GM06990 (cell line): ENCODE data around the gene CHST2.

Source experiments
- DNase-seq: peaks from one replicate; pipeline ENCODE4 v3.0.0-alpha.2; 2011; ENCODE audit not compliant: insufficient read length; ENCODE audit errors: extremely low read depth
- H3K27me3 ChIP-seq: replicated peaks from 2 replicates; pipeline ENCODE4 v1.6.0; 2011; ENCODE audit warnings: low read length; ENCODE audit not compliant: control insufficient read depth, insufficient read depth
- H3K36me3 ChIP-seq: 2 replicates; pipeline ENCODE4 v1.5.1; 2011; ENCODE audit warnings: low read length; ENCODE audit not compliant: control insufficient read depth, insufficient read depth
- H3K4me3 ChIP-seq: replicated peaks from 2 replicates; pipeline ENCODE4 v1.5.1; 2011; ENCODE audit warnings: low read depth, mild to moderate bottlenecking, control low read depth, low read length
- CTCF ChIP-seq: IDR thresholded peaks from 2 replicates; pipeline ENCODE4 v1.5.1; 2011; ENCODE audit warnings: low read length, control low read depth, mild to moderate bottlenecking, inconsistent platforms; ENCODE audit not compliant: insufficient read depth, poor library complexity, severe bottlenecking

CHST2 gene

DNA sequence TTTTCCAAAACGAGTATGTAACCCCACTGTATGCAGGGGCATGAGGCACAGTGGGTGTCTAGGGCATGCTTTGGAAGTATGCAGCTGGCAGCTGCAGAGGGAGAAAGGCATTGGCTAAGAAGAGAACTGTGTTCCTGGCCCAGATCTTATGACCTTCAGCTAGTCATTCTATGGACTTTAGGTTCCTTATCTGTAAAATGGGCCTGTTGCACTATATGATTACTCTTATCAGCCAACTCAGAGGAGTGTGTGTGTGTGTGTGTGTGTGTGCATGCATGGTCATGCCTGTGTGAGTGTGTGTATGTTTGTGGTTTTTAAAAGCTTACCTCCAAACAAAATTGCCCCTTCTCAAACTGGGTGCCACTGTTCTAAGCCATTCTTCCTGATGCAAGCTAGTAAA lies 27.4 kb upstream of the CHST2 start:
- H3K27me3 ChIP-seq = no peaks in the 10 kb centered on the region
- TF ChIP-seq CTCF = no peak
- DNase-seq = no peak
- H3K36me3 ChIP-seq = no peaks in the 10 kb centered on the region
- H3K4me3 ChIP-seq = no peak overlapping the region

DNA sequence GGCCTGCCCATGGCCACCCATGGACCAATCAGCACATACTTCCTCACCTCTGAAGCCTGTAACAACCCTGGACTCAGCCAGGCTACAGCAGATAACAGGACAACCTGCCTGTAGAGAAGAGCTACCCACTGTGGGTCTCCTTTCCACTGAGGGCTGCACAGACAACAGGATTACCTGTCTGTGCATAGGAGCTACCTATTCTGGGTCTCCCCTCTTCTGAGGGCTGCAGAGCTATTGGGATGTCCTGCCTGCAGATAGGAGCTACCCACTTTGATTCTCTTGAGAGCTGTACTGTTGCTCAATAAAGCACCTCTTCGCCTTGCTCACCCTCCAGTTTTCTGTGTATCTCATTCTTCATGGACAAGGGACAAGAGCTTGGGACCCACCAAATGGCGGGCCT lies 23.8 kb upstream of the CHST2 start:
- TF ChIP-seq CTCF = no peak
- no peak overlapping the region for H3K4me3 ChIP-seq
- no peak for DNase-seq
- H3K27me3 ChIP-seq = no peaks in the 10 kb centered on the region
- no peaks in the 10 kb centered on the region for H3K36me3 ChIP-seq

DNA sequence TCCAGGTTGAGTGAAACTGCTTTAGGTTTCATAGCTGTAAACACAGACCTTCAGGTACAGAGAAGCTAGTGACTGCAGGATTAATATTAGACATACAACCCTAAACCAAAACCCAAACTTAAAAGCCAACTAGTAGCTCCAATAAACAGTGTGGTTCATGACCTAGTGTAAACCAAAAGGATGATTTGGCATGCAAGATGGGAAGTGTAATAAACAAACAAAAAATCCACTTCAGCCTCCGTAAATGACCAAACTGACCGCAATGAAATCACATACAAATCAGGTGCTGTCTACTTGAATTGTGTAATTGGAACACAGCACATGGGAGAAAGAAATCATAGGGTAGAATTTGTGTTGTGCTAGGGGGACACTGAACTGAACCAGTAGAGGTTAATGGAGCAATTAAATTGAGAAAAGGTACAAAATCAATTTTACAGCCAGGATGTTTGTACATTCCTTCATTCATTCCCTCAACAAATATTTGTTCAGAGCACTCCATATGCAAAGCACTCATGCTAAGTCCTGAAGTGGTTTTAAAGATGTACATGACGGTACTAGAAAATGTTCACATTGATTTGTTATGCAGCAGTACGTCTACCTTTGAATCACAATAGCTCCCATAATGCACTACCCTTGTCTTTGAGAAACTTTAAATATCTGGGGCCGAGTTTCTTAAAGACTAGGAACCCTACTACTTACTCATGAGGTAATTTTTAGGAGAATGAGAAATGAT lies 21.4 kb upstream of the CHST2 start:
- TF ChIP-seq CTCF = no peak
- Histone ChIP-seq H3K36me3 (no peaks in the 10 kb centered on the region), H3K4me3 (no peak overlapping the region), H3K27me3 (no peaks in the 10 kb centered on the region)
- no peak for DNase-seq

GRCh38 chr3:143099210-143099609 lies 20.4 kb upstream of the CHST2 start:
- Histone ChIP-seq H3K36me3 (no peaks in the 10 kb centered on the region), H3K4me3 (no peak overlapping the region), H3K27me3 (no peaks in the 10 kb centered on the region)
- DNase-seq = no peak
- TF ChIP-seq CTCF = no peak

- Histone ChIP-seq H3K27me3 (no peaks in the 10 kb centered on the region), H3K36me3 (no peaks in the 10 kb centered on the region), H3K4me3 (no peak overlapping the region)
- DNase-seq = no peak
- TF ChIP-seq CTCF = no peak
Observed at GRCh38 chr3:143099690-143100089, 19.9 kb upstream of the CHST2 start.

- Histone ChIP-seq H3K27me3 (no peaks in the 10 kb centered on the region), H3K4me3 (no peak overlapping the region), H3K36me3 (no peaks in the 10 kb centered on the region)
- DNase-seq = no peak
- TF ChIP-seq CTCF = no peak
Observed at GRCh38 chr3:143100451-143100850, 19.1 kb upstream of the CHST2 start.
